ENCODE results near the gene TP53BP1.

The TP53BP1 gene

GRCh38 chr15:43370310-43370974 lies 122.5 kb downstream of the TP53BP1 start:
- peak; percentile 53 for DNase-seq (ENCODE audit: low spot score)
- POLR2A ChIA-PET (ENCODE audit: low non-redundant PET) = interaction anchor here (0.7 kb wide), 1 partner anchor 9 kb away, joined by 3 read pairs; no protein-coding TSS in a partner anchor
- TF ChIP-seq CTCF (conservative IDR thresholded peaks at IDR 0.05; ENCODE audit: low read depth) = no peak
- CTCF ChIA-PET = interaction anchor here (0.6 to 1.3 kb wide), 5 partner anchors 18 to 400 kb away, joined by 3 to 4 read pairs (median 3); no protein-coding TSS in a partner anchor
- peak overlapping the region; percentile 74 for H3K27ac ChIP-seq

- DNase-seq (ENCODE audit: low spot score) = no peak
- no peak for TF ChIP-seq CTCF (conservative IDR thresholded peaks at IDR 0.05; ENCODE audit: low read depth)
- CTCF ChIA-PET = interaction anchor here (0.6 kb wide), 1 partner anchor 370 kb away, joined by 3 read pairs; no protein-coding TSS in a partner anchor
- POLR2A ChIA-PET (ENCODE audit: low non-redundant PET) = interaction anchor here (1.0 kb wide), 1 partner anchor 9 kb away, joined by 3 read pairs; no protein-coding TSS in a partner anchor
- H3K27ac ChIP-seq = no peak overlapping the region
Observed at GRCh38 chr15:43361313-43361903, 131.5 kb downstream of the TP53BP1 start.

- POLR2A ChIA-PET (ENCODE audit: low non-redundant PET) = no interaction called here
- CTCF ChIA-PET = no interaction called here
Observed at GRCh38 chr15:43360821-43361220, 132.1 kb downstream of the TP53BP1 start.

More at GRCh38 chr15:43360821-43361220, 132.1 kb downstream of the TP53BP1 start:
- no peak overlapping the region for H3K27ac ChIP-seq
- TF ChIP-seq CTCF (conservative IDR thresholded peaks at IDR 0.05; ENCODE audit: low read depth) = no peak
- DNase-seq (ENCODE audit: low spot score) = no peak
